Ishikawa (cell line): ENCODE results near the gene PSMD13.
A peak's percentile ranks its signal among the peaks of the same experiment; 100 is the strongest.

Experiments
- CEBPB ChIP-seq: IDR thresholded peaks from 2 replicates; pipeline ENCODE4 v1.6.1; 2012
- CREB1 ChIP-seq: IDR thresholded peaks from 2 replicates; pipeline ENCODE4 v1.6.1; 2012; ENCODE audit warnings: low read depth
- EGR1 ChIP-seq: IDR thresholded peaks from 2 replicates; pipeline ENCODE4 v1.6.1; 2012
- EP300 ChIP-seq: IDR thresholded peaks from 2 replicates; pipeline ENCODE4 v1.6.1; 2012; ENCODE audit warnings: borderline replicate concordance
- FOXM1 ChIP-seq: IDR thresholded peaks from 2 replicates; pipeline ENCODE4 v1.6.1; 2012; ENCODE audit warnings: low read depth, borderline replicate concordance
- MAX ChIP-seq: IDR thresholded peaks from 2 replicates; pipeline ENCODE4 v1.6.1; 2012
- NFIC ChIP-seq: IDR thresholded peaks from 2 replicates; pipeline ENCODE4 v1.6.1; 2012
- RAD21 ChIP-seq: IDR thresholded peaks from 2 replicates; pipeline ENCODE4 v1.6.1; 2012; ENCODE audit warnings: low read depth
- REST ChIP-seq: IDR thresholded peaks from 2 replicates; pipeline ENCODE4 v1.6.1; 2012; ENCODE audit warnings: low read depth, mild to moderate bottlenecking
- TAF1 ChIP-seq: IDR thresholded peaks from 2 replicates; pipeline ENCODE4 v1.6.1; 2012; ENCODE audit warnings: low read depth, mild to moderate bottlenecking
- TCF12 ChIP-seq: IDR thresholded peaks from 2 replicates; pipeline ENCODE4 v1.6.1; 2012; ENCODE audit warnings: low read depth
- TEAD4 ChIP-seq: IDR thresholded peaks from 2 replicates; pipeline ENCODE4 v1.6.1; 2012
- USF1 ChIP-seq: IDR thresholded peaks from 2 replicates; pipeline ENCODE4 v1.6.1; 2012
- YY1 ChIP-seq: IDR thresholded peaks from 2 replicates; pipeline ENCODE4 v1.6.1; 2012; ENCODE audit warnings: low read depth
- ZBTB7A ChIP-seq: IDR thresholded peaks from 2 replicates; pipeline ENCODE4 v1.6.1; 2012; ENCODE audit warnings: low read depth

The PSMD13 gene

GRCh38 chr11:208917-209260 is 27.9 kb upstream of the PSMD13 start:
- TF ChIP-seq EP300: no peak
- TF ChIP-seq RAD21: no peak
- TF ChIP-seq USF1: no peak
- TF ChIP-seq ZBTB7A: no peak
- no peak for TF ChIP-seq TEAD4
- no peak for TF ChIP-seq NFIC
- no peak for TF ChIP-seq CEBPB
- no peak for TF ChIP-seq FOXM1
- no peak for TF ChIP-seq TAF1
- TF ChIP-seq MAX: no peak
- TF ChIP-seq TCF12: no peak
- no peak for TF ChIP-seq EGR1
- no peak for TF ChIP-seq CREB1
- TF ChIP-seq REST: no peak

GRCh38 chr11:209275-210121 is 27.3 kb upstream of the PSMD13 start:
- no peak for TF ChIP-seq EGR1
- no peak for TF ChIP-seq YY1
- TF ChIP-seq EP300: no peak
- TF ChIP-seq NFIC: no peak
- peak; percentile 25; the same call in 1 of the 2 replicates for TF ChIP-seq MAX
- no peak for TF ChIP-seq CREB1

GRCh38 chr11:210122-210802 is 26.5 kb upstream of the PSMD13 start:
- TF ChIP-seq TEAD4 (no peak), REST (no peak), CREB1 (no peak), TCF12 (no peak), MAX (no peak), FOXM1 (no peak), ZBTB7A (no peak), EP300 (no peak), CEBPB (no peak), TAF1 (no peak), NFIC (no peak), EGR1 (no peak)

- TF ChIP-seq YY1: no peak
- no peak for TF ChIP-seq REST
- TF ChIP-seq TCF12: no peak
- no peak for TF ChIP-seq CEBPB
- no peak for TF ChIP-seq FOXM1
- no peak for TF ChIP-seq EP300
- TF ChIP-seq TAF1: no peak
- no peak for TF ChIP-seq NFIC
- TF ChIP-seq CREB1: no peak
- TF ChIP-seq USF1: no peak
- no peak for TF ChIP-seq RAD21
- no peak for TF ChIP-seq ZBTB7A
These were observed 26.0 kb upstream of the PSMD13 start for GRCh38 chr11:210803-211180.
